Body of pancreas (tissue), 4 donors: Measurements from ENCODE around the gene CSNK1E.

ENCODE experiments used
- POLR2A ChIP-seq, 3 donors: fragments of 450-650 bp; IDR thresholded peaks; one replicate each; pipeline ENCODE4 v1.6.1; 2016; ENCODE audit warnings: antibody characterized with exemption in 3 of 3, mild to moderate bottlenecking in 2 of 3
- TF ChIP-seq, protein P1 (sequence below), 7 experiments: fragments of 450-650 bp in 4 of 7; fragments of 200-600 bp in 3 of 7; sonication (generic) in 3 of 7; IDR thresholded peaks; one replicate each; pipeline ENCODE4 v1.5.1; 2016 to 2019; ENCODE audit warnings: antibody characterized with exemption in 7 of 7

DNA sequence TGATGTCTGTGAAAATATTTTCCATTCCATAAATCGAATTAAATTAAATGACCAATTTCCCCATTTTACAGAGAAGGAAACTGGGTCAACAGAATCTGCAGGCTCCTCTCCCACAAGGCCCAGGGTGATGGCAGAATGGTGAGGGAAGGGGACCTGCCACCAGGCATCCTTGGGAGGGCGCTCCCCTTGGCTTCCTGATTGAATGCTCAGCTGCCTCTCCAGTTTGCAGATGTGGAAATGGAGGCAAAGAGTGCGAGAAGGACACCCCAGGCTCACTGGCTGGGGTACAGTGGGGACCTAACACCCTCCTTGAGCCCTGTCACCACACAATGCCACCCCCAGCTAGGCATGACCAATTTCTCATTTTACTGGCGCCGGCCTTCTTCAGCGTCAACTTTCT, 28.5 kb upstream of the CSNK1E start:
- TF ChIP-seq, protein P1, sequence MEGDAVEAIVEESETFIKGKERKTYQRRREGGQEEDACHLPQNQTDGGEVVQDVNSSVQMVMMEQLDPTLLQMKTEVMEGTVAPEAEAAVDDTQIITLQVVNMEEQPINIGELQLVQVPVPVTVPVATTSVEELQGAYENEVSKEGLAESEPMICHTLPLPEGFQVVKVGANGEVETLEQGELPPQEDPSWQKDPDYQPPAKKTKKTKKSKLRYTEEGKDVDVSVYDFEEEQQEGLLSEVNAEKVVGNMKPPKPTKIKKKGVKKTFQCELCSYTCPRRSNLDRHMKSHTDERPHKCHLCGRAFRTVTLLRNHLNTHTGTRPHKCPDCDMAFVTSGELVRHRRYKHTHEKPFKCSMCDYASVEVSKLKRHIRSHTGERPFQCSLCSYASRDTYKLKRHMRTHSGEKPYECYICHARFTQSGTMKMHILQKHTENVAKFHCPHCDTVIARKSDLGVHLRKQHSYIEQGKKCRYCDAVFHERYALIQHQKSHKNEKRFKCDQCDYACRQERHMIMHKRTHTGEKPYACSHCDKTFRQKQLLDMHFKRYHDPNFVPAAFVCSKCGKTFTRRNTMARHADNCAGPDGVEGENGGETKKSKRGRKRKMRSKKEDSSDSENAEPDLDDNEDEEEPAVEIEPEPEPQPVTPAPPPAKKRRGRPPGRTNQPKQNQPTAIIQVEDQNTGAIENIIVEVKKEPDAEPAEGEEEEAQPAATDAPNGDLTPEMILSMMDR (IDR thresholded peaks at IDR 0.05), result no peak
- no peak for TF ChIP-seq POLR2A (IDR thresholded peaks at IDR 0.05)
